Kidney (tissue), 14 donors: ENCODE data around the gene CDS2. TPM values are rescaled to one million over a fixed set of nuclear protein-coding genes. Genes with fewer than 3 reads are reported as not detected.
A peak's percentile ranks its signal among the peaks of the same experiment; 100 is the strongest.

Experiments used
- DNase-seq, 5 donors: peaks; one replicate each; pipeline ENCODE4 v3.0.0-alpha.2; 2013 to 2020
- FAIRE-seq: peaks from 2 replicates; lab custom pipeline; 2012; peaks lifted over from hg19 to GRCh38; lab: Jason Lieb, UNC
- H3K27ac ChIP-seq, 2 donors: one replicate each; pipeline ENCODE4 v1.7.0; 2013; ENCODE audit warnings: low read depth in 2 of 2, low read length in 2 of 2, inconsistent platforms in 1 of 2
- H3K27me3 ChIP-seq: one replicate; pipeline ENCODE4 v1.7.1; 2013; ENCODE audit warnings: low read length, inconsistent platforms; ENCODE audit not compliant: control insufficient read depth, insufficient read depth
- H3K36me3 ChIP-seq, 3 donors: one replicate each; pipeline versions ENCODE4 v1.7.0 to v1.7.1; 2013; ENCODE audit warnings: low read length in 3 of 3, control low read depth in 1 of 3, inconsistent platforms in 1 of 3; ENCODE audit not compliant: insufficient read depth in 3 of 3, control insufficient read depth in 2 of 3
- H3K4me1 ChIP-seq, 3 donors: one replicate each; pipeline versions ENCODE4 v1.7.0 to v1.7.1; 2013; ENCODE audit warnings: low read length in 3 of 3, inconsistent platforms in 1 of 3, low read depth in 1 of 3; ENCODE audit not compliant: control insufficient read depth in 2 of 3, insufficient read depth in 2 of 3
- H3K4me3 ChIP-seq, 3 donors: one replicate each; pipeline versions ENCODE4 v1.7.0 to v1.8.1; 2013; ENCODE audit warnings: low read length in 3 of 3, control low read depth in 1 of 3, inconsistent platforms in 1 of 3
- H3K9ac ChIP-seq, 3 donors: one replicate each; pipeline versions ENCODE4 v1.7.0 to v1.7.1; 2013; ENCODE audit warnings: low read length in 3 of 3, control low read depth in 1 of 3, inconsistent platforms in 1 of 3
- H3K9me3 ChIP-seq, 3 donors: one replicate each; pipeline versions ENCODE4 v1.7.0 to v1.7.1; 2013; ENCODE audit warnings: low read length in 3 of 3, control low read depth in 1 of 3, inconsistent platforms in 1 of 3; ENCODE audit not compliant: control insufficient read depth in 2 of 3, insufficient read depth in 1 of 3
- intact Hi-C: fragments of 100-400 bp; cut with DNase I; formaldehyde crosslinking; loops from one replicate; pipeline ENCODE4 v1.11.1; 2022
- polyA plus RNA-seq: library from polyadenylated mRNA; stranded (reverse); fragments of 350-450 nt; fragmentation: Illumina TruSeq; extraction: RNeasy Lipid Tissue Mini Kit (QIAGEN cat#74804); gene quantifications from one replicate; pipeline ENCODE4 v1.2.3, GENCODE V29; 2014; ENCODE audit warnings: low read depth, low replicate concordance; ENCODE audit not compliant: insufficient read depth
- total RNA-seq: library from RNA; stranded (reverse); fragmentation: NEBNext Ultra II Directional; extraction: Animal tissue kit (Norgen Biotek cat#: 25700); gene quantifications from one replicate; pipeline ENCODE4 v1.2.1, GENCODE V29; 2021
- TF ChIP-seq, protein P1 (sequence below): IDR thresholded peaks from 3 replicates; pipeline ENCODE4 v1.5.1; 2012; ENCODE audit warnings: mild to moderate bottlenecking, moderate library complexity, borderline replicate concordance; ENCODE audit not compliant: insufficient read depth; ENCODE audit errors: extremely low read depth
- donor health status: control.
- donor health status: control.
- donor health status: control.
- donor health status: control.
- donor health status: control.
- donor health status: DM: yes; HTN: yes; CAD: no.
- donor health status: Normal renal cell carcinoma (clear cell type).

The CDS2 gene
- total and polyA plus RNA-seq, 2 donors from 2014 or later: 19.9 to 67.9 TPM

- H3K36me3 ChIP-seq: no peaks in the 10 kb centered on the region
- H3K9ac ChIP-seq: peak overlapping the region; percentile 87 to 98 (median 87)
- TF ChIP-seq, protein P1, sequence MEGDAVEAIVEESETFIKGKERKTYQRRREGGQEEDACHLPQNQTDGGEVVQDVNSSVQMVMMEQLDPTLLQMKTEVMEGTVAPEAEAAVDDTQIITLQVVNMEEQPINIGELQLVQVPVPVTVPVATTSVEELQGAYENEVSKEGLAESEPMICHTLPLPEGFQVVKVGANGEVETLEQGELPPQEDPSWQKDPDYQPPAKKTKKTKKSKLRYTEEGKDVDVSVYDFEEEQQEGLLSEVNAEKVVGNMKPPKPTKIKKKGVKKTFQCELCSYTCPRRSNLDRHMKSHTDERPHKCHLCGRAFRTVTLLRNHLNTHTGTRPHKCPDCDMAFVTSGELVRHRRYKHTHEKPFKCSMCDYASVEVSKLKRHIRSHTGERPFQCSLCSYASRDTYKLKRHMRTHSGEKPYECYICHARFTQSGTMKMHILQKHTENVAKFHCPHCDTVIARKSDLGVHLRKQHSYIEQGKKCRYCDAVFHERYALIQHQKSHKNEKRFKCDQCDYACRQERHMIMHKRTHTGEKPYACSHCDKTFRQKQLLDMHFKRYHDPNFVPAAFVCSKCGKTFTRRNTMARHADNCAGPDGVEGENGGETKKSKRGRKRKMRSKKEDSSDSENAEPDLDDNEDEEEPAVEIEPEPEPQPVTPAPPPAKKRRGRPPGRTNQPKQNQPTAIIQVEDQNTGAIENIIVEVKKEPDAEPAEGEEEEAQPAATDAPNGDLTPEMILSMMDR: no peak
- no peaks in the 10 kb centered on the region for H3K9me3 ChIP-seq
- peaks cover 0 to 15% (median 7%) of the 10 kb centered on the region in 3 donors for H3K4me1 ChIP-seq
- H3K4me3 ChIP-seq: peak overlapping the region; percentile 76 to 94 (median 91)
- FAIRE-seq (no peak), DNase-seq (peak in 1 of 5 donors; percentile 9)
- peak overlapping the region; percentile 91 to 95 for H3K27ac ChIP-seq
- intact Hi-C loops: no loop called here
- H3K27me3 ChIP-seq: no peaks in the 10 kb centered on the region
These were observed 1.1 kb downstream of the CDS2 start for GRCh38 chr20:5127859-5128424.

- H3K4me3 ChIP-seq: no peak overlapping the region
- TF ChIP-seq, protein P1: no peak
- no peak overlapping the region for H3K27ac ChIP-seq
- intact Hi-C loops: no loop called here
- DNase-seq (peak in 2 of 5 donors; percentile 18 to 37), FAIRE-seq (no peak)
- H3K36me3 ChIP-seq: no peaks in the 10 kb centered on the region
- H3K4me1 ChIP-seq: peaks cover 0 to 15% (median 7%) of the 10 kb centered on the region in 3 donors
- H3K27me3 ChIP-seq: no peaks in the 10 kb centered on the region
- H3K9ac ChIP-seq: no peak overlapping the region
- no peaks in the 10 kb centered on the region for H3K9me3 ChIP-seq
These were observed 2.1 kb downstream of the CDS2 start for GRCh38 chr20:5128886-5129285.

- TF ChIP-seq, protein P1: no peak
- Histone ChIP-seq H3K27ac (no peak overlapping the region), H3K9ac (no peak overlapping the region), H3K27me3 (no peaks in the 10 kb centered on the region), H3K4me1 (peaks cover 0 to 17% (median 11%) of the 10 kb centered on the region in 3 donors), H3K9me3 (no peaks in the 10 kb centered on the region), H3K4me3 (no peak overlapping the region), H3K36me3 (no peaks in the 10 kb centered on the region)
- peak in 2 of 5 donors; percentile 16 to 69 for DNase-seq
- intact Hi-C loops: loop anchor here (10.0 kb wide), 1 partner anchor 53 kb away; no protein-coding TSS in a partner anchor
- FAIRE-seq: no peak
These were observed 4.7 kb downstream of the CDS2 start for GRCh38 chr20:5131502-5131901.
